ENCODE results near the gene SLC6A1. TPM values are rescaled to one million over a fixed set of nuclear protein-coding genes. Genes with fewer than 3 reads are reported as not detected.

The SLC6A1 gene
- total RNA-seq, 1 donor from 2014 or later = not detected

DNA sequence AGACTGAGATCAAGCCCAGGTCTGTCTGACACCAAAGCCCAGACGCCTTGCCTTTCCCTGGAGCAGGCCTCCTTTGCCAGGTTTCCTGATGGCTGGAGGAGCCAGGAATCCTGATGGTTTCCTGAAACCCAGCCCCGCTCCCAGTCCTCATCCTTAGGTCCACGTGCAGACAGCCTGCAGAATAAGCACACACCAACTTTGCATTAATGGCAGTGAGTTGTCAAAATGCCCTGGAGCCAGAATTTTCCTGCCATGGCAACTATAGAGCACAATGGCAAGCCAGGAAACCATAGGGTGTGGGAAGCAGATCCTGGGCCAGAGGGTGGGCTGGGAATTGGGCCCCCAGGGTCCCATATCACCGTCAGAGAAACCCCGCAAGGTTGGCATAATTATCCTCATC lies 94.3 kb downstream of the SLC6A1 start:
- Mint-ChIP-seq H3K27ac (no peak overlapping the region), H3K27me3 (peaks cover 4% of the 10 kb centered on the region), H3K4me1 (ENCODE audit: low read depth) (no peaks in the 10 kb centered on the region), H3K36me3 (ENCODE audit: insufficient read depth) (no peaks in the 10 kb centered on the region), H3K4me3 (ENCODE audit: low read depth) (no peak overlapping the region), H3K9me3 (ENCODE audit: low read depth) (no peaks in the 10 kb centered on the region)
- TF ChIP-seq, protein P1, sequence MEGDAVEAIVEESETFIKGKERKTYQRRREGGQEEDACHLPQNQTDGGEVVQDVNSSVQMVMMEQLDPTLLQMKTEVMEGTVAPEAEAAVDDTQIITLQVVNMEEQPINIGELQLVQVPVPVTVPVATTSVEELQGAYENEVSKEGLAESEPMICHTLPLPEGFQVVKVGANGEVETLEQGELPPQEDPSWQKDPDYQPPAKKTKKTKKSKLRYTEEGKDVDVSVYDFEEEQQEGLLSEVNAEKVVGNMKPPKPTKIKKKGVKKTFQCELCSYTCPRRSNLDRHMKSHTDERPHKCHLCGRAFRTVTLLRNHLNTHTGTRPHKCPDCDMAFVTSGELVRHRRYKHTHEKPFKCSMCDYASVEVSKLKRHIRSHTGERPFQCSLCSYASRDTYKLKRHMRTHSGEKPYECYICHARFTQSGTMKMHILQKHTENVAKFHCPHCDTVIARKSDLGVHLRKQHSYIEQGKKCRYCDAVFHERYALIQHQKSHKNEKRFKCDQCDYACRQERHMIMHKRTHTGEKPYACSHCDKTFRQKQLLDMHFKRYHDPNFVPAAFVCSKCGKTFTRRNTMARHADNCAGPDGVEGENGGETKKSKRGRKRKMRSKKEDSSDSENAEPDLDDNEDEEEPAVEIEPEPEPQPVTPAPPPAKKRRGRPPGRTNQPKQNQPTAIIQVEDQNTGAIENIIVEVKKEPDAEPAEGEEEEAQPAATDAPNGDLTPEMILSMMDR (IDR thresholded peaks at IDR 0.05; ENCODE audit: unreplicated experiment) = no peak
- no peak for DNase-seq (ENCODE audit: low spot score, unreplicated experiment)

DNA sequence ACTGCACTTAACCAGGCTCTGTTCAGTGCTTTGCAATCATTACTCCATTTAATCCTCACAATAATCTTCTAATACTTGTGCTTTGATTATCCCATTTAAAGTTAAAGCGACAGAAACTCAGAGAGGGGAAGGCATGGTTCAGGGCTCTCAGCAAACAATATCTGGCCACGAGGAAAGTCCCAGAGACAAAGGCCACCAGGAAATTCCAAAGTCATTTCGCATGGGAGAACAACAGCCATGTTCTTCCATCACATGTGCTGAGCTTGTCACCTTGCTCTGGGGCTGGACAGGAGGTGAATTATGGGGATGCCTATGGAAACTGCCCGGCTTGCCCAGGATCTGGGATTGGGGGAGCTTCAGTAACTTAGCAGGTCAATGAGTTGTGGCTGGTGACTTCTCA lies 95.5 kb downstream of the SLC6A1 start:
- TF ChIP-seq, protein P1 (IDR thresholded peaks at IDR 0.05; ENCODE audit: unreplicated experiment) = no peak

DNA sequence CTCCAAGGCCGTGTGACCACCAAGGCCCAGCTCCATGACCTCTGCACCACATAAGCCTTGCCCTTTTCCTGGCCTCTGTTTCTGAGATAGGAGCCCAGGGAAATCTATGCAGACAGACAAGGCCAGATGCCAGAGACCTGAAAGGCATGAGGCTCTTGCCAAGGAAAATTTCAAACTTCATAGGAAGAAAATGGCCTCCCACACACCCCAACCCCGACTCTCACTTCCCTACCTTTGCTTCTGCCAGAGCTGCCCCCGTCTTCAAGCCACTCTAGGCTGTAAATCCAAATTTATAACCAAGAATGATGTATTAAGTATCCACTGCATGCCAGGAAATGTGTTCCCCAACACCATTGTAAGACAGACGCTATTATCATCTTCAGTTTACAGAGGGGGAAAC lies 96.3 kb downstream of the SLC6A1 start:
- Mint-ChIP-seq H3K9me3 (ENCODE audit: low read depth) (no peaks in the 10 kb centered on the region), H3K36me3 (ENCODE audit: insufficient read depth) (no peaks in the 10 kb centered on the region), H3K27ac (no peak overlapping the region), H3K27me3 (peaks cover 9% of the 10 kb centered on the region), H3K4me3 (ENCODE audit: low read depth) (no peak overlapping the region), H3K4me1 (ENCODE audit: low read depth) (no peaks in the 10 kb centered on the region)
- TF ChIP-seq, protein P1 (IDR thresholded peaks at IDR 0.05; ENCODE audit: unreplicated experiment) = no peak
- DNase-seq (ENCODE audit: low spot score, unreplicated experiment) = no peak

More for the DNA sequence above, 95.5 kb downstream of the SLC6A1 start:
- Mint-ChIP-seq H3K27ac (no peak overlapping the region), H3K27me3 (peaks cover 9% of the 10 kb centered on the region), H3K9me3 (ENCODE audit: low read depth) (no peaks in the 10 kb centered on the region), H3K4me3 (ENCODE audit: low read depth) (no peak overlapping the region), H3K36me3 (ENCODE audit: insufficient read depth) (no peaks in the 10 kb centered on the region), H3K4me1 (ENCODE audit: low read depth) (no peaks in the 10 kb centered on the region)
- DNase-seq (ENCODE audit: low spot score, unreplicated experiment) = no peak

Other genes starting within 250 kb of the SLC6A1 start
- 0.19 and 0.22 TPM in 2 replicates for gene SLC6A11, start 176.5 kb upstream of the SLC6A1 start, total RNA-seq
- 0.09 TPM in 1 of 2 replicates, not detected in the other for gene HRH1, start 161.7 kb downstream of the SLC6A1 start, total RNA-seq

Data from progenitor cell of endocrine pancreas (in vitro differentiated cells).